ENCODE measurements around the gene MAN1A2. TPM values are rescaled to one million over a fixed set of nuclear protein-coding genes. Genes with fewer than 3 reads are reported as not detected.
"Not testable (repeated sequence)": the region's sequence is repeated elsewhere in the genome, so short reads cannot be mapped to it uniquely, and the experiment has no call there.

Gene MAN1A2
- total RNA-seq: 35.3 and 36.9 TPM in 2 replicates

- intact Hi-C loops (cut with micrococcal nuclease): loop anchor here (1.0 to 10.0 kb wide), 8 partner anchors 147 to 991 kb away; partner anchors contain the start of genes GDAP2, TRIM45 and WDR3
These were observed at the start of gene MAN1A2 for GRCh38 chr1:117367046-117368025. MAN1A2 (plus strand) TSS chr1:117367449; CDS start chr1:117368184, 735 bp downstream.

- intact Hi-C loops (cut with micrococcal nuclease): no loop called here
These were observed 49.2 kb upstream of the MAN1A2 start for GRCh38 chr1:117318011-117318410.

- intact Hi-C loops (cut with micrococcal nuclease): no loop called here
These were observed 48.8 kb upstream of the MAN1A2 start for GRCh38 chr1:117318426-117318825.

GRCh38 chr1:117320515-117320914, 46.7 kb upstream of the MAN1A2 start:
- intact Hi-C loops (cut with micrococcal nuclease): no loop called here

- intact Hi-C loops (cut with micrococcal nuclease): no loop called here
These were observed 45.3 kb upstream of the MAN1A2 start for GRCh38 chr1:117321680-117322609.

DNA sequence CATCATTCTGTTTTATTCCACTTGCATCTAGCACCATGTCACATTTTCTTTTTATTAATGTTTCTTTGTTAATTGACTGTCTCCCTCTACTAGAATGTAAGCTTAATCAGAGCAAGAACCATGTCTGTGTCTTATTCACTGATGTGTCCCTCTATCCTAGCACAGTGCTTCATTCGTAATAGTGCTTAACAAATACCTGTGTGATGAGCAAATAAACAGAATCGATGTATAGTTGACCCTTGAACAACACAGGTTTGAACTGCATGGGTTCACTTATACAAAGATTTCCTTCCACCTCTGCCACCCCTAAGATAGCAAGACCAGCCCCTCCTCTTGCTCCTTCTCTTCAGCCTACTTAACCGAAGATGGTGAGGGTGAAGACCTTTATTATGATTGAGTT, 42.9 kb upstream of the MAN1A2 start:
- intact Hi-C loops (cut with micrococcal nuclease): no loop called here

- intact Hi-C loops (cut with micrococcal nuclease): not testable (repeated sequence)
These were observed 41.2 kb upstream of the MAN1A2 start for GRCh38 chr1:117326035-117326434.

- intact Hi-C loops (cut with micrococcal nuclease): no loop called here
These were observed 40.2 kb upstream of the MAN1A2 start for GRCh38 chr1:117327011-117327410.

- intact Hi-C loops (cut with micrococcal nuclease): no loop called here
These were observed 31.7 kb upstream of the MAN1A2 start for GRCh38 chr1:117335376-117336086.

- intact Hi-C loops (cut with micrococcal nuclease): no loop called here
These were observed 31.0 kb upstream of the MAN1A2 start for GRCh38 chr1:117336088-117336817.

DNA sequence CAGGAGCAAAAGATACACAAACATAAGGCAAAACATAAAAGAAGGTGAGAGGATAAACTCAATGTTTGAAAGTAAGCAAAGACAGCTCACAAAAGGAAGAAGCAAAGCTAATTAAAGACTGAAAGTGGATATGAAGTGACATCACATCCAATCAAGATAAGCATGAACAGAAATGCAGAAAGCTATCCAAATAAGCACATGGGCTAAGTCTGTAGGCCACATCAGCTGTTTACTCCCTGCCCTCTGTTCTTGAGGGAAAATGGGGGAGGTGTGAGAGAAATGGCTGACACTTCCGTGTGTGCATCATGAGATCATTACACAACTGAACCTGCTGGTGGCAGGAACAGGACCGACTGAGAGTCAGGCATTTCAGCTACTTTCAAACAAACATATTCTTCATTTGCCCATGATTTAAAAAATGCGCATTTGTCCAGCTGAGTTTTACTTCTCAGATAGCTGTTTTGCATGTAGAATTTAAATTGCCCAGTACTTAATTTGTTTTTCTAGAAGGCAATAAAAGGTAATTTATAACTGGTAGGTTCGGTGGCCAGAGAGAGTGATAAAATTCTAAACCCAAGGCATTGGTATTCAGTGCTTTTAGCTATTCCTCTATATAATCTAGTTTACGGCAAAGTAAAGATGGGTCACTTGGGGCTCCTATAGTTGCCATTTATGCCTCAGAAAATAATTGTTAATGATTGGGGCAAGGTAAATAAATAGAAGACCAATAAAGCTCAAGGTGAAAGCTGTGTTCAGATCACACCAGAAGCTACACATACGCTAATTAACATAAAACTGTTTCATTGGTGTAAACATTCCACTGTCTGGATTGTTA, 27.2 kb upstream of the MAN1A2 start:
- intact Hi-C loops (cut with micrococcal nuclease): no loop called here

GRCh38 chr1:117341123-117341522, 26.1 kb upstream of the MAN1A2 start:
- intact Hi-C loops (cut with micrococcal nuclease): no loop called here

GRCh38 chr1:117342397-117342796, 24.9 kb upstream of the MAN1A2 start:
- intact Hi-C loops (cut with micrococcal nuclease): no loop called here

DNA sequence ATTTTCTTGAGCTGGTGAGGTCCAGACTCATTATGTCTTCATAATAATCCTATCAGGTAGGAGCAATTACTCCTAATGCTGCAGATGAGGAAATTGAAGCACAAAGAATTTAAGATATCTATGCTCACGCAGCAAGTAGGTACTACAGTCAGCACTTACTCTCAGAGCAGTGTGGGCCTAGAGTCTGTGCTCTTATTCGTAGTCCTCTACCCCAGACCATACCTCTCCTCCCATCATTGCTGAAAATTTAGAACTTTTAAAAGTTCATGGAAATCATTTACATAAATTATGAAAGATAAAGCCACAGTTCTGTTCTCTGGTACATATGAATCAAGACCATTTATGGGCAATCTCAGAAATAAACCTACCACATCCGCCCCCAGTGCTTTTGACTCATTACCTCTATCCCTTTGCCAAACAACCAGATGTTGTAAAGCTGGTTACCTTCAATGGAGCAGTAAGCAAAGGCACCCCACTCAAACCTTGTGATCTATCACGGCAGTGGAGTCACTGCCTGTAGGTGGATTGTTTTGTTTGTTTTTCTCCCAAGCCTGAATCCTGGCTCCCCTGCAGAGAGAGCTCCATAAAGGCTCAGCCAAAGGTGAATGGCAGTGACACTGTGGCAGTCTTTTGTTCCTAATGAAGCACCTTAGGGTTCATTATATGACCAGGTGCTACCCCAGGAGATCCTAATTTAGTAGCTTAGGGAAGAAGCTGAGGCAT, 20.9 kb upstream of the MAN1A2 start:
- intact Hi-C loops (cut with micrococcal nuclease): no loop called here

DNA sequence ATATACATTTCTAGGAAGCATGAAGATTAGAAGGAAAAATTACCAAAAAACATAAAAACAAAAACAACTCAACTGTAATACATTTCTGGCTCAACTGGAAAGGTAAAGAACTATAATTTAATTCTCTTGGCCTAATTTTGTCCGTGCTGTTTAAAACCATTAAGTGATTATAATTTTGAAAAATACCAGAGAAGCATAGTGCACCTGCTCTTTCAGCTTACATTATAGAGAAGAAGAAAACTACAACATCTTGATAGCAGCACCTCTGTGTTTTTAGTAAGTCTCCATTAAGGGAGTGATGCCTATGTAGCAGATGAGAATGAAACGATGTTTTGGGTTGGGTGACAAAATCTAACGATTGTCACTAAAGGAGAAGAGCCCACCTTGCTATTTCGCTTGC, 19.3 kb upstream of the MAN1A2 start:
- intact Hi-C loops (cut with micrococcal nuclease): no loop called here

- intact Hi-C loops (cut with micrococcal nuclease): not testable (repeated sequence)
These were observed 14.6 kb upstream of the MAN1A2 start for GRCh38 chr1:117352695-117353094.

- intact Hi-C loops (cut with micrococcal nuclease): not testable (repeated sequence)
These were observed 9.2 kb upstream of the MAN1A2 start for GRCh38 chr1:117357833-117358603.

DNA sequence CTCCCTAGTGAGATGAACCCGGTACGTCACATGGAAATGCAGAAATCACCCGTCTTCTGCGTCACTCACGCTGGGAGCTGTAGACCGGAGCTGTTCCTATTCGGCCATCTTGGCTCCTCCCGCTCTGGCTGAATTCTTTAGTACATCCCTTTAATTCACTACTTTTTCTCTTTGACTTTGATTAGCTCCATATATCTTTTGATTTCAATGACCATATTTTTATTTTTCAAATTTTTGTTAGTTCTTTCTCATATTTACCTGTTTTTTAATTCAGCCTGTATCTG, 8.7 kb upstream of the MAN1A2 start:
- intact Hi-C loops (cut with micrococcal nuclease): not testable (repeated sequence)

Measured in T-helper 2 cell treated with Interferon-gamma antibody and Interleukin-4, amounts not matched to agents 100 ng/mL and 5 ng/mL, for 36 hours (primary cell).